Measurements from ENCODE around the gene ATE1.
A peak's percentile ranks its signal among the peaks of the same experiment; 100 is the strongest.
"Not testable (repeated sequence)": the region's sequence is repeated elsewhere in the genome, so short reads cannot be mapped to it uniquely, and the experiment has no call there.

ATE1 gene

DNA sequence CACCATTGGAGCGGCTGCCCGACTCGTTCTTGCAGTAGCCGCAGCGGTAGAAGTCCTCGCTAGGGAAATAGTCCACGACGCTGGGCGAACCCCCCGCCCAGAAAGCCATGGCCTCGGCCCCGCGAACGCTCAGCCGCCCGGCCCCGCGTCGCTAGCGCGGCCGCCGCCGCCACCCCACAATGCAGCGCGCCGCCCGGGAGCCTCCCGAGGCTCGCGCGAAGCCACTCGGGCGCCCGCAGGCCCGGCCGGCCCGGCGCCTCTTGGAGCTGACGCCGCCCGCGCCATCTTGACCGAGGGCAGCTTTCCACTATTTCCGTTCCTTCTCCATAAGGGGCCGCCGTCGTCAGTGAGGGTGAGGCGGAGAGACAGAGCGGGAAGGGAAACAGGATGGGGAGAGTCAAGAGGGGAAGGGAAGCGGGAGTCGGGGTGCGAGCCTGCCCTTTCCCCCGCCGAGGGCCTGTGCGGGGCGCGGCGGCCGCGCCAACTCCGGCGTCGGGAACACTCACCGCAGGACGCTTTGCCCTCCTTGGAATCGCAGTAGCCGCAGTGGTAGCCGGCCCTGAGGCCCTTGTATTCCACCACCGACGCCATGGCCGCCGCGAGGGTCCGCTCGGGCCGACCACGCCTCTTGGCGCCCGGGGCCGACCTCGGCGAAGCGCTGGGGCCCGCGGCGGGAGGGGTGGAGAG is at the start of gene ATE1:
Gene ATE1, minus strand, starts transcription at position 191 of the 687 bp plus-strand sequence. Its CDS starts 82 bp downstream, at position 109.
- peak; percentile 32 for DNase-seq

- no peak for DNase-seq
Measured at GRCh38 chr10:121976607-121977006, 48.8 kb upstream of the ATE1 start.

DNA sequence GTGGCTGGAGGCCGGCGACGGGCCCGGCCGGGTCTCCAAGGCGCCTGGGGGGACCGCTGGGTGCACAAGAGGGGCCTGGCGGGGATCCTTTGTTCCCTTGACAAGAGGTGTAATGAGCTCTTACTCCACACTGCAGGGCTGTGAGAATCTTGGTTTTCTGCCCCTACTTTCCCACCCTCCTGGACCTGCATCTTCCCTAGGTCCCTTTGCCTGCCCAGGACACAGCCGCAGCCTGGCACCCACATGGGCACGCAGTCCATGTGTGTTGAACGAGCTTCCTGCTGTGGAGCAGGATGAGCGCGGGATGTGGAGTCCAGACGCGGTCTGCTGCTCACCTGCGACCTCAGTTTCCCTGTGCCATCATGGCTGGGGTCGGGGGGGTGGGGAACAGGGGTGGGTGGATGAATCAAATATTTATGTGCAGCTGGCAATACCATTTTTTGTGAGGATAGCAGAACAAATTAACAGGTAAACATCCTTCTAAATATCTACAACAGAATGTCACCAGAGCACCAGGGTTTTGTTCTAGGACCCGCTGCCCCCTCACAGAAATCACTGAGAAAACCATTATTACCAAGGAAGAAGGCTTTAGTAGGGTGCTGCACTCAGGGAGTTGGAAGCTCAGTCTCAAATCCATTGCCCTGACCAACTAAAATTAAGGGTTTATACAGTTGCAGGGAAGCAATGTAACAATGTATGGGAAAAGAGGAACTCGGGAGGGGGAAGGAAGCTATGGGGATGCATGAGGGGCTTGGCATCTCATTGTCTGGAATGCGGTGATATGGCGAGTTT is 47.7 kb upstream of the ATE1 start:
- no peak for DNase-seq

DNA sequence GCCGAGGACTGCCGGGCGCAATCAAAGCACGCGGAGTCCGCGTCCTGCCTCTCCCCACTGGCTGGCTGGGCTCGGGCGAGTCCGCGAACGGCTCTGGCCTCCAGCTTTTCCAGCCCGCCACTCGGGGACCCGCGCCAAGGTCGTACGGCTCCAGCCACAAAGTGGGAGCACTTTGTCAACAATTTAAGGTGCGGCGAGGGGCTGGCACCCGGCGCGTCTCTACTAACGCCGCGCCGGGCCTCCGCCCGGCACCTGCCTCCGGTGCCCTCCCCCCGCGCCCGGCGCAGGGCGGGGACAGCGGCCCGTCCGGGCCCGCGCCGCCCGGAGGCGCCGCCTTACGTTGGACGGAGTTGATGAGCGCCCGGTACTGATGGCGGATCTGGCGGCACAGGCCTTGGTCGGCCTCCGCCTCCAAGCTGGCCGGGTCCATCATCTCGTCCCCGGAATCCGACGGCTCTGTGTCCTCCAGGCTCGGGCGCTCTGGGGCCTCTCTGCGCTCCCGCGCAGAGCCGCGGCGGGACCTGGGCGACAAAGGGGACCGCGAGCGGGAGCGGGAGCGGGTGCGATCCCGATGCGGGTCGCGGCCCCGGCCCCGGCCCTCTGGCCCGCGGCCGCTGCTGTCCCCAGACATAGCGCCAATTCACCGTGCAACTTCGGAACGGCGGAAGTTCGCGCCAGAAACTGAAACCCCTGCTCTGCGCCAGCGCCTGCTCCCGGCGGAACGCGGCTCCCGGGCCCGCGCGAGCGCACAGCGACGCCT is 46.9 kb upstream of the ATE1 start, which contains the start of gene NSMCE4A:
Gene NSMCE4A, minus strand, starts transcription at position 683 of the 760 bp plus-strand sequence. Its CDS starts 52 bp downstream, at position 631.
- no peak for DNase-seq

DNA sequence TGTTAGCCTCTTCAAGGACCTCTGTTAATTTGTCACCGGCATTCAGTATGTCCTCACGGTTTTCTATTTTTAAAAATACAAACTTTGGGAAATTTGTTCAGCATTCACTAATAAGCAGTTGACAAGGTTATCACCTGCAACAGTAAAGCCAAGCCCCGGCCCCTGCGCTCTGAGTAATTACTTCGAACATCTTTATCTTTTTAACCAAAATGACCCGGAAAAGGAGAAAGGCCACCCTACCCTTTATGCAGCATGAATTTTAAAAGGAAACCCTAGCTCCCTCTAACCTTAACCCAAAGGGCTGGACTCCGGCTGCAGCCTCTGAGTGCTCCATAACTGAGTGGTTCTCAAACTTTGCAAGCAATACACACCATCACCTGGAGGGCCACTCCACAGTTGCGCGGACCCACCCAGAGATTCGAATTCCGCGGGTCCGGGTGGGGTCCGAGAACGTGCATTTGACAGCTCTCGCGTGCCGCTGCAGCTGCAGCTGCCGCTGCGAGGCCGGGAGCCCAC is 46.2 kb upstream of the ATE1 start:
- DNase-seq = no peak

DNA sequence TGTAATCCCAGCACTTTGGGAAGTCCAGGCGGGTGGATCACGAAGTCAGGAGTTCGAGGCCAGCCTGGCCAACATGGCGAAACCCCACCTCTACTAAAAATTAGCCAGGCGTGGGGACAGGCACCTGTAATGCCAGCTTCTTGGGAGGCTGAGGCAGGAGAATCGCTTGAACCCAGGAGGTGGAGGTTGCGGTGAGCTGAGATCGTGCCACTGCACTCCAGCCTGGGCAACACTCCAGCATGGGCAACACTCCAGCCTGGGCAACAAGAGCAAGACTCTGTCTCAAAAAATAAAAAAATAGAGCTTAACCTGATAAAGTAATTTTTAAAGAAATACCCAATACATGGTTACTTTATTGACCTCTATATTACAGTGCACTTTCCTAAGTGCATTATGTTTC is 41.3 kb upstream of the ATE1 start:
- DNase-seq = not testable (repeated sequence)

DNA sequence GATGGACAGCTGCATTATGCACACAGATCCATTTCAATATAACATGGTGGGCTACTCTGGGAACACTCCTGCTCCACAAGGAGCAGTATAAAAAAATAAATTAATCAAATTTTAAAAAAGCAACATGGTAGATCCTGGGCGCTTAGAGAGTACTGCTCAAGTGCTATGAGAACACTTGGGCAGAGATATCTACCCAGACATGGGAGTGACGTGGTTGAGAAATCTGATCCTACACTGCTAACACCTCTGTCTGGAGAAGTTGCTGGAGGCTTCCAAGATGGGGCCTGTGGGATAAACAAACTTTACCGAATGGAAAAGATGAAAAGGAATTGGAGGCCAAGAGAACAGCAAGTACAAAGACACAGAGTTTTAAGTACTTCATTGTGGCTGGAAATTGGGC is 38.2 kb upstream of the ATE1 start:
- DNase-seq = no peak

DNA sequence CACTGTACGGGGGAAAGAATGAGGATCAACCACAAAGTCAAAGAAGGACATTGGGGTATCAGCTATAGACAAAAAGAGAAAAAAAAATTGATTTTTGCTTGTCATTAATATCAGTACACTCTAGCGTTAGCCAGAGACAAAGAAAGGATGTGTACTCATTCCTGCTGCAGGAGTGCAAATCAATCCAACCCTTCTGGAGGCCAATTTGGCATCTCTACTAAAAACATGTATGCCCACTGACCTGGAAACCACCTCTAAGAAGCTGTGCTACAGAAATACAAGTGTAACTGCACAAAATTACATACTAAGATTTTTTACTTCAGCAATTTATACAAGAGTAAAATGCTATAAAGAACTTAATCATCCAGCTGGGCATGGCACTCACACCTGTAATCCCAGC is 33.6 kb upstream of the ATE1 start:
- no peak for DNase-seq

- no peak for DNase-seq
Measured at GRCh38 chr10:121959671-121960070, 31.8 kb upstream of the ATE1 start.

DNA sequence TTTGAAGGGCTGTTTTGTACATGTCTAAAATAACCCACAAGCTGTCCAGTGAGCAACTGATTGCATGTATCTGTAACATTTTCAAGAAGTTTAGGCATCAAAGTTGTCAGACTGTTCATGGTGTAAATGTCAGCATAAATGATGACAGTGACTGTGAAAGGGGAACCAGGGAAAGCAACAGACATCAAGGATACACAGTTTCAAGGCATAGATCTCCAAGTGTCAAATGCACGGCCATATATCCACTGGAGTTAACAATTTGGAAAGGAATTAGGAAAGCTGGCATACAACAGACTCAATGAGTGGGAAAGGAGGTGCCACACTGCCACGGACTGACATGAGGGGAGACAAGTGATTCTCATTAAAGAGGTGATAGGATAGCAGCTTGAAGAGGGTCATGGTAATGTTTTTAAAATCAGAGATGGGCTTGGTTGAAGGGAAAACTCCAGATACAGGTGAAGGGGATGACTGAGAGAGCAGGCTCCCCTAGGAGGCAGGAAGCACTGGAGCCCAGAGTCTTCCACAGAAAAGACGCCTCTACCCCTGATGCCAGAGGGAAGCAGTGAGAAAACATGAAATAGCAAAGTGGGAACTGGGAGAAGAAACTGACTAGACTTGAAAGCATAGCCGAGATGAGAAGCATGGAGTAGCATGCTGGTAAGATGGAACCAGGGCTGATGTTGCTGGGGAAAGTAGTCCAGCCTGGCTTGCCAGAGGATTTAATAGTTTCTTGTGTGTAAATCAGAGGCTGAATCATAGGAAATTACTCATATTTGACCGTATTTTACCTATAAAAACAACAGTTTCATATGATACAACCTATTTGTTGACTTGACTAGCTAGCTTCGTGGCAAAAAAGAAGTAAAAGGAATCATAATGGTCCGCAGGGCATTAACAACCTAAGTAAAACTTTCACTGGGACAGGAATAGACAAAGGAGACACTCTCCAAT is 28.6 kb upstream of the ATE1 start:
- no peak for DNase-seq

- DNase-seq = no peak
Measured at GRCh38 chr10:121952226-121952625, 24.4 kb upstream of the ATE1 start.

DNA sequence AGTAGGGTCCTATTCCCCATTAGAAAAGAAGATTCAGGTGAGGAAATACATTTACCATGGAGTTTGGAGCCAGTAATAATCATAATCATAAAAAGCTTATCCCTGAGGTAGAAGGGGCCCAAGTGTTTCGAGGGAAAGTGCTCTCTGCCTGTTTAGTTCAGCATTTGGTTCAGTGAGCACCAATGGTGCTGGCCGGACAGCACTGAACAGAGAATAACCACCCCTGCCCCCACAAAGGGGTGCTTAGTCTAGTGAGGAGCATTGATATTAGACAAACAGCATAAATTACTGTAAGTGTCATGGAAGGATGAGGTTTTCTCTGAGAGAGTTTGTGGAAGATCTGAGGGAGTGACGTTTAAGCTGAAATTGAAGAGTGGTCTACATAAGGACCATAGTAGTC is 21.6 kb upstream of the ATE1 start:
- DNase-seq = no peak

GRCh38 chr10:121949049-121949448 is 21.2 kb upstream of the ATE1 start:
- DNase-seq = no peak

GRCh38 chr10:121947343-121948330 is 19.8 kb upstream of the ATE1 start:
- DNase-seq = no peak

GRCh38 chr10:121942749-121943416 is 15.1 kb upstream of the ATE1 start:
- no peak for DNase-seq

DNA sequence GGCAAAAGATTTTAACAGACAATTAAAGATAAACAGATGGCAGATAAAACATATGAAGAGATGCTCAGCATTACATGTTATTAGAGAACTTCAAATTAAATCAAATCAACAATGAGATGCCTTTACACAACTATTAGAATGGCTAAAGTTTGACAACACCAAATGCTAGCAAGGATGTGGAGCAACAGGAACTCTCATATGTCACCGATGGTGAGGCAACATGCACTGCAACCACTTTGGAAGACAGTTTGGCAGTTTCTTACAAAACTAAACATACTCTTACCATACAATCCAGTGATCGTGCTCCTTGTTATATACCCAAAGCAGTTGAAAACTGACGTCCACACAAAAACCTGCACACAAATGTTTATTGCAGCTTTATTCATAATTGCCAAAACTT is 13.7 kb upstream of the ATE1 start:
- no peak for DNase-seq

GRCh38 chr10:121936295-121936694 is 8.5 kb upstream of the ATE1 start:
- no peak for DNase-seq

DNA sequence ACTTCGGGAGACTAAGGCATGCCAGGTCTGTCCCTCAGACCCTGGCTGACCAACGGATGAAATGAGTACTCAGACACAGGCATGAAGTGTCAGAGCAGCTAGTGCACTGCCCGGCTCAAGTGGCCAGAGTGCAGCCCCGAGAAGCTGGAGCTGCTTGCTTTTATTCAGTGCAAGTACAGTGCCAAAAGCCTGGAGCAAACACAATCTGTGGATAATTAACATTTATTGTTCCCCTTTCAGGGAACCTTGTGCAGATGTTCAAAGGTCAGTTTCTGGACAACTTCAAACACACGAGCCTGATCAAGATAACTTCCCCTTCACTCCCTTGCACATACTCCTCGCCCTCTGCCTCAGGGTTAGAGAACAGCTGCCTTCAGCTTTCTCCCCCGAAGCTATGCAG is 7.9 kb upstream of the ATE1 start:
- no peak for DNase-seq

DNA sequence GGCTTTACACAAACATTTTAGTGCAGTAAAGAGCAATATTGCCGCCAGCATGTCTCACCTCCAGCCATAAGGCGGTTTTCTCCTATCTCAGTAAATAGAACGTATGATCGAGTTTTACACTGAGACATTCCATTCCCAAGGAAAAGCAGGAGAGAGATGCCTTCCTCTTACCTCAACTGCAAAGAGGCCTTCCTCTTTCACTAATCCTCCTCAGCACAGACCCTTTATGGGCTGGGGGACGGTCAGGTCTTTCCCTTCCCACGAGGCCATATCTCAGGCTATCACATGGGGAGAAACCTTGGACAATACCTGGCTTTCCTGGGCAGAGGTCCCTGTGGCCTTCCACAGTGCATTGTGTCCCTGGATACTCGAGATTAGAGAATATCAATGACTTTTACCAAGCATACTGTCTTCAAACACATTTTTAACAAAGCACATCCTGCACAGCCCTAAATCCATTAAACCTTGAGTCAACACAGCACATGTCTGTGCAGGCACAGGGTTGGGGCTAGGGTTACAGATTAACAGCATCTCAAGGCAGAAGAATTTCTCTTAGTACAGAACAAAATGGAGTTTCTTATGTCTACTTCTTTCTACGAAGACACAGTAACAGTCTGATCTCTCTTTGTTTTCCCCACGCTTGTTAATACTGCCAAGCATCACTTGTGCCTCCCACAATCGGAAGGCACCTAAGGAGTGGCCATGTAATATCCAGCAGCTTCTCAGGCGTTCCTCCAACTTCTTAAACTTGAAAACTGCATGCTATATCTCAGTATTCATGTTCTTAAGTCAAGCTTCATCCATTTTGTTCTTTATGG is 2.6 kb upstream of the ATE1 start:
- DNase-seq = not testable (repeated sequence)
